NCI-H1092 treated with DMSO at 0.1 percent for 48 hours (cell line): ENCODE data around the gene GM2A.
"Not testable (repeated sequence)": the region's sequence is repeated elsewhere in the genome, so short reads cannot be mapped to it uniquely, and the experiment has no call there.

Experiments
- DNase-seq: peaks from one replicate; lab custom pipeline; 2025; lab: John Stamatoyannopoulos, UW

Gene GM2A

DNA sequence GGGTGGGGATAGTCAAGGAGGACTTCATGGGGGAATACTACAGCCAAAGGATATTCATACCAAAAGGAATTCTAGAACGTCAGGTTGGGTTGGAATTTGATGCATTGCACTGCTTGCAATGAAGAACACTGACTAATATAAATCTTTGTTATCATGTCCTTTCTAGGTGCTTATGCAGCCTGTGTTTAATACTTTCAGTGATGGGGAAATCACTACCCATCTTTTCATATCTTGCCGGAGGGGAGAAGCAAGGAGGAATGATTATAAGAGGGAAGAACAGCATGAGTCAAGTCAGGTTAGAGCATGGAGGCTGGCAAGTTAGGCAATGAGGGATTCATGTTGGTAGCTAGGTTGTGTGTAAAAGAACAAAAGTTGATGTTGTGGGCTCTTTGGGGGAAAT, 24.0 kb upstream of the GM2A start:
- DNase-seq, result no peak

- DNase-seq, result no peak
Observed at GRCh38 chr5:151230048-151230680, 22.8 kb upstream of the GM2A start.

GRCh38 chr5:151231359-151231758, 21.6 kb upstream of the GM2A start:
- DNase-seq, result no peak

DNA sequence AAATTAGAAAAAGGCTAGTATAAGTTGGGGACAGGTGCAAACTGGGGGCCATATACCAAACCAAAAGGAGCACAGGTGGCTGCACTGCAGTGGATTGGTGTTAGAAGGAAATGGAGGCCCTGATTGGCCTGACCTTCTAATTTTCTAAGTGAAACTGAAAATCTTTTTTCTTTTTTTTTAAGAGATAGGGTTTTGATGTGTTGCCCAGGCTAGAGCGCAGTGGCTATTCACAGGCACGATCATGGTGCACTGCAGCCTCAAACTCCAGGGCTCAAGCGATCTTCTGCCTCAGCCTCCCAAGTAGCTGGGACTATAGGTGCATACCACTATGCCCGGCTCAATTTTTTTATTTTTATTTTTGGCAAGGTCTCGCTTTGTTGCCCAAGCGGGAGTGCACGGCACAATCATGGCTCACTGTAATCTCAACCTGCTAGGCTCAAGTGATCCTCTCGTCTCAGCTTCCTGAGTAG, 19.3 kb upstream of the GM2A start:
- DNase-seq, result no peak

- DNase-seq, result no peak
Observed at GRCh38 chr5:151234476-151235238, 18.3 kb upstream of the GM2A start.

- DNase-seq, result not testable (repeated sequence)
Observed at GRCh38 chr5:151235239-151235571, 17.8 kb upstream of the GM2A start.

DNA sequence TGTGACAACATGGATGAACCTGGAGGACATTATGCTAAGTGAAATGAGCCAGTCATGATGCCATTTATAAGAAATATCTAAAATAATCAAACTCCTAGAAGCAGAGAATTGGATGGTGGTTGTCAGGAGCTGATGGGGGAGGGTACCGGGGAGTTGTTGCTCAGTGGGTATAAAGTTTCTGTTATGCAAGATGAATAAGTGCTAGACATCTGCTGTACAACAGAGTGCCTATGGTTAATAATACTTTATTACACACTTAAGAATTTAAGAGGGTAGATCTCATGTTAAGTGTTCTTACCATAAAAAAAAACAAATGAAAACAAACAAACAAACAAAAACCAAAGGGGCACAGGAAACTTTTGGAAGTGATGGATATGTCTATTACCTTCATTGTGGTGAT, 16.1 kb upstream of the GM2A start:
- DNase-seq, result no peak

GRCh38 chr5:151237685-151238084, 15.3 kb upstream of the GM2A start:
- DNase-seq, result no peak

GRCh38 chr5:151238303-151238741, 14.7 kb upstream of the GM2A start:
- no peak for DNase-seq

GRCh38 chr5:151239237-151239861, 13.6 kb upstream of the GM2A start:
- peak; percentile 22 for DNase-seq

DNA sequence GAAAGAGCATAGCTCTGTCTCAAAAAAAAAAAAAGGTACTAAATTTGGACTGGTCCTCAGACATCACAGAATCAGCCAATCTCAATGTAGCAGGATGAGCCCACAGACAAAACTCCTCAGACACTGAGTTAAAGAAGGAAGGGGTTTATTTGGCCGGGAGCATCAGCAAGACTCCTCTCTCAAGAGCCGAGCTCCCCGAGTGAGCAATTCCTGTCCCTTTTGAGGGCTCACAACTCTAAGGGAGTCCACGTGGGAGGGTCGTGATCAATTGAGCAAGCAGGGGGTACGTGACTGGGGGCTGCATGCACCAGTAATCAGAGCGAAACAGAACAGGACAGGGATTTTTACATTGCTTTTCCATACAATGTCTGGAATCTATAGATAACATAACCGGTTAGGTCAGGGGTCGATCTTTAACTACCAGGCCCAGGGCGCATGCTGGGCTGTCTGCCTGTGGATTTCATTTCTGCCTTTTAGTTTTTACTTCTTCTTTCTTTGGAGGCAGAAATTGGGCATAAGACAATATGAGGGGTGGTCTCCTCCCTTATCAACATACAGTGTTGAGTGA, 12.6 kb upstream of the GM2A start:
- DNase-seq, result not testable (repeated sequence)

DNA sequence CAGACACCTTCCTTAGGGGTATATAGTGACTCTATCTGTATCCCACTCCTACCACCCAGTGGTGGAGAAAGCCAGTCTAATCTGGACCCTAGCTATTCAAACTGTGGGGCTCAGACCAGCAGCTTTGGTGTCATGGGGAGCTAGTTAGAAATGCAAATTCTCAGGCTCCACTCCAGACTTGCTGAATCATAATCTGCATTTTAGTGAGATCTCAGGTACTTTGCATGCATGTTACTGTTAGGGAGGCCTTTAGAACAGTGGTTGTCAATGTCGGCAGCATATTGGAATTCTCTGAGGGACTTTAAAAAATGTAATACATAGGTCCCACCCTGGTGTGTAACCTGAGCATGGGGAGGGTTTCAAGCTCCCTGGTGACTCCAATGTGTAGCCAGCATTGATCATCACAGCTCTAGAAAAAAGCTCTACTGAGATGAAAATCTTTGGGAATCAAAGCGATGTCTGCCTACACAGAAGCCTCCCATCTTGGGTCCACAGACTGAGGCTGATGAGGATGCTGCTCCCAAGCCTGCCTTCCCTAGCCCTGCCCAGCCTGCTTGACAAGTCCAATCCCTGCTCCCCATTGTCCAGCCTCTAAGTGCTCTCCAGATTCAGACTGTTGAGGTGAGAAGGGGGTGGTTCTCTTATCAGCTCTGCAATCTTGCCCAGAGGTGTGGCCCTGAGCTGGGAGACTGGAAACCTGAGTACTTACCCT, 11.9 kb upstream of the GM2A start:
- DNase-seq, result no peak

- DNase-seq, result no peak
Observed at GRCh38 chr5:151243127-151243526, 9.9 kb upstream of the GM2A start.

- no peak for DNase-seq
Observed at GRCh38 chr5:151243564-151243963, 9.4 kb upstream of the GM2A start.

GRCh38 chr5:151244206-151244605, 8.8 kb upstream of the GM2A start:
- DNase-seq, result no peak

DNA sequence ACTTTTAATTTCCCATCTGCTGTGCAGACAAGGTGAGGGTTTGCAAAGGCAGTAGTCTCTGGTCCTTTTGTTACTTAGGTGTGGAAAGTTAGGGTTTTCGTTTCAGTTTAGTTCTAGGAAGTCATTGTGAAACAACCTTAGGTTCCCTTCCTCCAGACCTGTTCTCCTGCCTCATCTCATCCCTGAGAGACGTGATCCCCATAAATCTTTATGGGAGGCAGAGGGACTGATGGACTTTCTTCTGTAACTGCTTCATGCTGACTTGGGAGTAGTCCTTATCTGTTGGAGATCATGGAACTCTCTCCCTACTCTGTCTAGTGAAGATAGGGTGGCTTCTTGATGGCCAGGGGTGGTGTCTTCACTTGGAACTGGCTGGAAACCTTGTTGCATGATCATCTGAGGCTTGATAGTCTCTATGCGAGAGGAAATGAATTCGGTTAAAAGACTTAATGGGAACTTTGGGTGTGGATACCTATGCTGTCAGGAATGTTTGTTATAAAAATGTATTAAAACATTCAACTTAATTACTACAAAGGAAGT, 7.2 kb upstream of the GM2A start:
- no peak for DNase-seq

GRCh38 chr5:151248651-151249050, 4.3 kb upstream of the GM2A start:
- no peak for DNase-seq

GRCh38 chr5:151249281-151249680, 3.7 kb upstream of the GM2A start:
- no peak for DNase-seq

- no peak for DNase-seq
Observed at GRCh38 chr5:151250346-151251000, 2.5 kb upstream of the GM2A start.

DNA sequence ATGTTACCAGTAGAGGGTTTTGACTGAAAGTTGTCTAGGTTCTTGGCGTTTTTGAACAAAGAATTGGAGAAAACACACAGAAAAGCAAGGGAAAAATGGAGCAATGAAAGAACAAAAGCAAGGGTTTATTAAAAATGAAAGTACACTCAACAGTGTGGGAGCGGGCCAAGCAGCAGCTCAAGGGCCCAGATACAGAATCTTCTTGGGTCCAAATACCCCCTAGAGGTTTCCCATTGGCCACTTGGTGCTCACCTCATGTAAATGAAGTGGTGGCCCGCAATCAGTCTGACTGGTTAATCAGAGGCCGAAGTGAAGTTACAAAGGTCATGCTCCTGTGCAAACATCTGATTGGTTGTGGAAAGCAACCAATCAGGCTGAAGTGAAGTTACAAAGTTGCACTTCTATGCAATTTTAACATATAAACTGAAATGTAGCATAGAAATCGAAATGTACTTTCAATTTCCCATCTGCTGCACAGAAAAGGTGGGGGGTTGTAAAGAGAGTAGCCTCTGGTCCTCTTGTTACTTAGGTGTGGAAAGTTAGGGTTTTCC, 1.9 kb upstream of the GM2A start:
- DNase-seq, result no peak

- DNase-seq, result no peak
Observed at GRCh38 chr5:151251621-151252020, 1.4 kb upstream of the GM2A start.
